Stimulated activated CD4-positive, alpha-beta T cell treated with anti-CD3 and anti-CD28 coated beads, Interleukin-1b, Interleukin-23, amount 100 ng/mL, for 4 hours (primary cell): ENCODE results near the gene CCDC24.
A peak's percentile ranks its signal among the peaks of the same experiment; 100 is the strongest.

ENCODE experiments used
- DNase-seq, 2 donors: peaks; one replicate each; pipeline ENCODE4 v3.0.0-alpha.2; 2020; ENCODE audit warnings: low read depth in 2 of 2

Gene CCDC24

DNA sequence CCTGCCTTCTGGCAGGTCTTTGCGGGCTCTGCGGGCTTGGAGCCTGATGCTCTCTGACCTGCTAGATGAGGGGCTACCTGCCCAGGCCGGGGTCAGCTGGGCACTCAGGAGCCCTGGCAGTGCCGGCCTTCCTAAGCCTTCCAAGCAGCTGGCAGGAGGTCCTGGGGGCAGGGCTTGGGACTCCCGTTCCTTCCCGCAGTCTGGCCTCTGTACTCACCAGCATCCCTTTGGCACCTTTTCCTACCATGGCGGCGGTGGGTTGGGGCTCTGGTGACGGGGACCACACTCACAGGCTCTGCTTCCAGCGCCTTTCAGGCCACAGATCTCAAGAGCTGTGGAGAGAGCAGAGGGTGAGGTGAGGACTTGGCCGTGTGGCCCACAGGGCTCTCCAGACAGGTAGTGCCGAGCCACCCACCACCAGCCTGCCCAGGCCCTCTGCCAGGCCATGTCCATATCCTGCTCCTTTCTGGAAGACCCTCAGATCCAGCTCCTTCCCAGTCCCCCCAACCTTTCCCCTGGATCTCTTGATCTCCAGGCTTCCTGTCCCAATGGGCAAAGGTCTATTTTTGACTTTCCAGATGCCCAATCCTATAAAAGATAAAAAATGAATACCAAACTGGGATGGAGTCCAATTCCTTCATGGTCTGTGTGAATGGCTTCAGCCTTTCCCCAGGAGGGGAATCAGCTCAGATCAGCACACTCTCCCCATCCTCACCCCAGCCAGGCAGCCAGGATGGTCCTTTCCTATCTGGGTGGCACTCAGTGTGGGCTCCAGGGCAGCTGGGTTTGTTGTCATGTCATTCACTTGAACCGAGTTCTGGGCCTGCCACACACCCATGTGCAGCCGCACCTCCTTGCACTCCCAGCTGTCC is 32.9 kb downstream of the CCDC24 start:
- DNase-seq = no peak

DNA sequence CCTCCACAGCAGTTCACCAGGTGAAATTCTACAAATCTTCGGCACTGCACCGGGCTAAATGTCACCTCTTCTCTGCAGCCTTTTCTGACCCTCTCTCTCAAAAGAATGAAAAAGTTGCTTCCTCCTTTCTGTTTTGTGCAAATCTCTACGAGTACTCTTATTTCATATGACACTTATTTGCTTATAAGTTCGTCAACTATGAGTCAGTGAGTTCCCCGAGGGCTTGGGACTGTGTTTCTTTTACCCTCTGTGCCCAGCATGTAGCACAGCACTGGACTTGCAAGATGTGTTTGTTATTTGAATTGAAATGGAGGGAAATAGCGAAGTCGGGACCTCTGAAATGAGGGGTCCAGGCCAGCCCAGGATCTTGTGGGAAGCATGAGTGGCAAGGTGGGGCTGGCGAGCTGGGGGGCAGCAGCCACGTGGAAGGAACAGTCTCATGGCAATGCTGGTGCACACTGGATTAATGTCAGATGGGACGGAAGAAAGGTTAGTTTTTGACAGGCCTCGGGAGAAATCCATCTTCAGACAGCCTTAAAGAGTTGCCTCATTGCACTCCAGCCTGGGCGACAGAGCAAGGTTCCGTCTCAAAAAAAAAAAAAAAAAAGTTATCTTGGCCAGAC is 33.6 kb downstream of the CCDC24 start:
- DNase-seq = no peak

DNA sequence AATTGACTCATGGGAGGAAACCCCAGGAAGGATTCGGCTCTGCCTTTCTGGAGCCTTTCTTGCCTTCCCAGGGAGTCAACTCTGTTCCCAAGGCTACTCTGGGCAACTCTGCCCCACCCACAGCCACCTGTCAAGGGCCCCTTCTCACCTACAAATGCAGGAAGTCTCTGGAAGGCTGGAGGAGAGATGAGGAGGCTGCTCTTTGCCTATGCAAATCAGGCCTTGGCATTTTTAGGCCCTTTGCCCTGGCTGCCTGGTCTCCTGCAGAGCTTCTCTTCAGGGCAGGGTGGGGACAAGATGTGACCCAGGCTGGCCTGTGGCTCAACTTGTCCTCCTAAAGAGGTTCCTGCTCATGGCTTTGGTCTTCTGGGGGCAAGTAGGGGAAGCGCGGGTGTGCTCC is 34.4 kb downstream of the CCDC24 start:
- no peak for DNase-seq

GRCh38 chr1:44027320-44027719 is 35.9 kb downstream of the CCDC24 start:
- no peak for DNase-seq

- DNase-seq = no peak
Measured at GRCh38 chr1:44029260-44029910, 38.0 kb downstream of the CCDC24 start.

GRCh38 chr1:44029911-44030604 is 38.7 kb downstream of the CCDC24 start:
- DNase-seq = peak; percentile 78 to 91

GRCh38 chr1:44030605-44031251 is 39.3 kb downstream of the CCDC24 start:
- peak; percentile 33 to 43 for DNase-seq

DNA sequence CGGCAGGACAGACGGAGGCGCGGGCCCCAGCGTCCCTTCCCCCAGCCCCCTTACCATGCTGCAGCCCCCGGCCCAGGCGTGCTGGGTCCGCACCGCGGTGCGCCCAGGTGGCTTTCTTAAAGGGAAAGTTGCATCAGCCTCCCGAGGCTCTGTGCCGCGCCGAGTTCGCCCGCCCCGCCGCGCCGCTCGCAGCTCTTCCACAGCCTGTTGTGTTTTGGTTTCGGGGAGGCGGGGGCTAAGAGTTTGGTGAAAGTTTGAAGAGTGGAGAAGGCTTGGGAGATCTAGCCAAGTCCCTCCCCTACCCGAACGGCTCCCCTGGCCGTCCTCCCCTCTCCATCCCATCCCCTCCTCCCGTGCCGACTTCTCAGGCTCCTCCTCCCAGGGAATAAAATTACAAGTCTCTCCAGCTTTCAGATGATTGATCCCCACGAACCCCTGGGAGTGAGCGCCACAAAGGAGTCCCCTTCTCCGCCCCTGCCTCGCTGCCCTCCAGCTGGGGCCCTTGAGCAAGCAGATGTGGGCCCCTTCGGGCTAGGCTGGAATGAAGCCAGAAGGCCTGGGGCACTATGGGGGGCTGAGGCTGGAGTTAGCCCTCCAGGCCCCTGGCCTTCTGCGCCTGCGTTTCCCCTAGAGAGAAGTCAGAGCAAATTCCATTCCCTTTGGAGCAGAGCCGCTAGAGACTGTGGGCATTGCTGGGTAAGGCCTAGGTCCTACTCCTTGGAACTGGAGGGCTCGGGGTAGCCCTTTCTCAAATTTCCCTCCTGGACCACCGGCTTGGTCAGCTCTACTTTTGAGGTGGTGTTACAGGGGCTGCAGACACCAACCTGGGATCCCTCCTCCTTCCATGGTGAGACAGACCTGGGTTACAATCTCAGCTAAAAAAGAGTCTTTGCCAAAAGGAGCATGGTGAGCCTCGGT is 40.1 kb downstream of the CCDC24 start, which contains the start of gene SLC6A9:
SLC6A9 (minus strand) TSS at position 211 of the 918 bp plus-strand sequence. CDS start 7,185 bp downstream, outside the sequence.
- DNase-seq = peak; percentile 43 to 44

DNA sequence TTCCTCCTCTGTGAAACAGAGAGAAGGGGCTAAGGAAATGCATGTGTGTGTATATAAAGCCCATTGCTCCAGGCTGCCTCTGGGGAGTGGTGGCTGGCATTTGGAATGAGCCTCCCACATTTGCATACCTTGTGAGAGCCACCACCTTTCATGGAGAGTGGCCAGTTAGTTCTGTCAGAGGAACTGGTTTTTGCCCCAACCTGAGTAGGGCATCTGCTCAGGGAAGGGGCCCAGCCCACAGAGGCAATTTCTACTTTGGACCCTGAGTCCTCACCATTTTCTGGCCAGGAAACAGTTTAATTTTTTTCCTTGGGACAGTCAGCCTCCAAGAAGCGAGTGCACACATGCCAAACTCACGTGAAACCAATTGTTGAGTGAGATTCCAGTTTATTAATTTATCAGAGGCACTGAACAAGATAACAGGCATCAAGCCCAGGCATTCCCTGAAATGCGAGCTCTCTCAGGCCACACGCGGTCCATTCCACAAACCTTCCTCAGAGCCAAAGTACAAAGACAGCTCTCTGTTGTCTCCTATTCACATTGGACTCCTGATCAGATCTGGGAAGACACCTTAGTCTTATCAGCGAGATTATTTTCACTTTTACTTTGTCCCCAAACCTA is 40.9 kb downstream of the CCDC24 start:
- no peak for DNase-seq

DNA sequence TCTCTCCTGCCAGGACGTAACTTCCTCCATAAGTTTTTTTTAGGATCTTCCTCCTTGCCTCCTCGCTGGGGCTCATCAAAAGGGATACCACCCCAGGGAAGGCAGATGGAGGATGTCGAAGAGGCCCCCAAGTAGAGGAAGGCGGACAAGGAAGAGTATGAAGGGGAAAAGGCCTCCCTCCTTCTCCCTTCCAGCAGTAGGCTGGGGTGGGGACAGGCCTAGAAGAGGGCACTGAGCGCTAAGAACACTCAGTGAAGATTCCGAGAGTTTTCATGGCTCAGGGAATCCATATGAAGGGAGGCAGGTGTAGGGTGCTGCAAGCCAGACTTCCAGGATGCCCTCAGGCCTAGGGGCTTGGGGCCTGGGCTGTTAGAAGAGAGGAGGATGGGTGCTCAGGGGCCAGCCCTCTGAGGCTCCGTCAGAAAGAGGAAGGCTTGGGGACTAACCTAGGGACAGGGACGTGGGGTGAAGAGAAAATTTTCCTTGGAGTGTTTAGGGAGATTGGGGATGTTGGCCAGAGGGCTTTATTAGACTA is 41.7 kb downstream of the CCDC24 start:
- no peak for DNase-seq

DNA sequence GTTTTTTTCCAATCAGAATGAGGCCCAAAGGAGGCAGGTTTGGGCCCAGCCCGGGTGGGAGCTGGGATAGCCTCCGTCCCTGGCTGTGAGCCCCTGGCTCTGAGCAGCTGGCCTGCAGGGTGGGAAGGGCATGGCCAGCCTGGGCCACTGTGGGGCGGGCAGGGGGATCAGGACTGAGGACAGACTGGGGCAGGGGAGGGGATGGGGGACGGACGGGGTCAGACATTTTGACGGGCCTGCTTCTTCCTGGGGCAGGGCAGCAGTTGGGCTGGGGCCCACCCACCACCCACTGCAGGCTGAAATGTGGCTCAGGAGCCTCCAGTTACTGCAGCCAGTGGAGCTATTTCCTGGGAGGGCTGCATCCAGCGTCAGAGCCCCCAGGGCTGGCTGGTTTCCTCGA is 42.4 kb downstream of the CCDC24 start:
- DNase-seq = no peak

GRCh38 chr1:44034423-44034822 is 43.0 kb downstream of the CCDC24 start:
- DNase-seq = no peak

DNA sequence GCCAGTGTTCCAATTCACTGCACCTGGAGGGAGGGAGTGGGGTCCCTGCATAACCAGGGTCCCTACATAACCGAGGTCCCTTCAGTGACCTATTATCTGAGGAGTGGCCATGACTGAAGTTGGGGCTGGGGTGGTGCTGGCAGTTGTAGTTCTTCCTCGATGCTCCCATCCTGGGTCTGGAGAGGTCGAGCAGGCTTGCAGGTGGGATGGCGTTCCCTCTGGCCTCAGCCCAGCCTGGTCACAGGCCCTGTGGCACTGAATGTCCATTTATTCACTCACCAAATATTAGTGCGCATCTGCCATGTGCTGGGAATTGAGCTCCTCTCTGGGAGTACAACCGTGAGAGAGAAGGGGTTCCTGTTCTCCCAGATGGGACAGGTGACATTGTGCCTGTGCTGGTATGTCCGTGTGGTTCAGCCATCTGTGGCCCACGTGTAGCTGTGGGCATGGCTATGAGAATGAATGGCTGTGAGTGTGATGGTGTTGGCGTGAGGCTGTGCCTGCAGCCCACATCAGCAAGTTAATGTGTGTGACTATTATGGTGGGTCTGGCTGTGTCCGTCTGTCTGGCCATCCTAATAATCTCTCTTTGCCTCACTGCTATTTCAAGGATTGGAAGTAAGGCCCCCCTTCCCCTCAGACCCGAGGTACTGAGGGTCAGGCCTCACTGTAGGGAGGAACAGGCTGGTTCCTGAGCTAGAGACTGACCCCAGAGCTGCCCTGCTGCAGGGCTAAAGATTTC is 43.7 kb downstream of the CCDC24 start:
- DNase-seq = no peak

- no peak for DNase-seq
Measured at GRCh38 chr1:44035726-44036408, 44.5 kb downstream of the CCDC24 start.

DNA sequence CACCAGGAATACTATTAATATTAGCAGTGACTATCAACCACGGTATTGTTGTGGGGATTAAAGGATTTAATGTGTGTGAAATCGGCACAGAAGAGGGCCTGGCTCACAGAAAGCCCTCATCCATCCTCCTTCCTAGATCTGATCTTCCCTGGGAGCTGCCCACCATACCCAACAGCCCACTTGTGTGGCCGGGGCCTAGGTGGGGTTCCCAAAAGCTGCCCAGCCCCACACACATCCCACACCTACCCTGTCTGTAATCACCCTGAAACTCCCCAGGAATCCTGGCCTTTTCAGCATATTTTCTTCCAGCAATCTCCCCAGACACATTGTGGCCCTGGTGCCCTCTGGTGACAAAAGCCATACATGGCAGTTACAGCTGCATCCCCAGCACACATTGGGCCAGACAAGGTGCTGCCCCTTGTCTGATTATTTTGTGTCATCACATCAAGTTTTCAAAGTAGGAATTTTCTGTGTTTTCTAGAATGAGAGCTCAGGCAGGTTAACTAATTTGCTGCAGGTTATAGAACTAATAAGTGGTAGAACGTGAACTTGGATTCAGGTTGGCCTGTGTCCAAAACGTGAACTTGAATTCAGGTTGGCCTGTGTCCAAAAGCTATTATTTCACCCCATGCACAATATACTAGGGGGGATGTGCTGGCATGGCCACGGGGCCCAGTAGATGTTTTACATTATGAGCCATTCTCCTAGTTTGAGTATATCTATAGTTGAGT is 45.2 kb downstream of the CCDC24 start:
- peak; percentile 53 to 66 for DNase-seq

DNA sequence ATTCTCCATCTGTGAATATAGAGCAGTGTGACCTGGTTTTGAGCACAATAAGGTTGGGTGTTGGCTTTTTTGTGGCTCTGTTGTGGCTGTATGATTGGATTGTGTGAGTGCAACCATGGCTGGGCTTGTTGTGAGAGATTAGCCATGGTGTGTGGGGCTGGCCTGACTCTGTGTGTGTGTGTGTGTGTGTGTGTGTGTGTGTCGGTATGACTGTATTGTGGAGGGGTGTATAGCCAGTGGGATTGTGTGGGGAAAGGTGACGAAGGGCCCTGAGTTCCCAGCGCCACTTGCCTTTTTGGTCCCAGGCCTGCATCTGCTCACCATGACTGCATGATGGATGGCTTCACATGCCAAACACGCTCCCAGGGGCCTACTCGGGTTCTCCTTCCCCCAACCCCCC is 45.8 kb downstream of the CCDC24 start:
- no peak for DNase-seq

DNA sequence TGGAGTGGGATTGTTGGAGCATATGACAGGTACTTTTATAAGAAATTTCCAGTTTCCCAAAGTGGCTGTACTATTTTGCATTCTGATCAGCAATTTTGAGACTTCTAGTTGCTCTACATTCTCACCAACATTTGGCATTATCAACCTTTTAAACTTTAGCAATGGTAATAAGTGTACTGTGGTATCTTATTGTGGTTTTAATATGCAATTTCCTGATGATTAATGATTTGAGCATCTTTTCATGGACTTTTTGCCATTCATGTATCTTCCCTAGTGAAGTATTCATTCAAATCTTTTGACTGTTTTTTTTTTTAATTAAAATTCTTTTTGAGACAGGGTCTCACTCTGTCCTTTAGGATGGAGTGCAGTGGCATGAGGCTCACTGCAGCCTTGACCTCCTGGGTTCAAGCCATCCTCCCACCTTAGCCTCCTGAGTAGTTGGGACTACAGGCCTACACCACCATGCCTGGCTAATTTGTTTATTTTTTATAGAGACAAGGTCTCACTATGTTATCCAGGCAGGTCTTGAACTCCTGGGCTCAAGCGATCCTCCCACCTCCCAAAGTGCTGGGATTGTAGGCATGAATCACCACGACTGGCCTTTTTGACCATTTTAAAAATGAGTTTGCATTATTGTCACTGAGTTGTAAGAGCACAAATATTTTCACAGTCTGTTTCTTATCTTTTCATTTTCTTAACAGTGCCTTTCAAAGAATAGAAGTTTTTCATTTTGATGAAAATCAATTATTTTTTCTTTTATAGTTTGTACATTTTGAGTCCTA is 47.7 kb downstream of the CCDC24 start:
- no peak for DNase-seq
